Psoas muscle (tissue), 8 donors: ENCODE results near the gene ITGB5. TPM values are rescaled to one million over a fixed set of nuclear protein-coding genes. Genes with fewer than 3 reads are reported as not detected.
"Not testable (repeated sequence)": the region's sequence is repeated elsewhere in the genome, so short reads cannot be mapped to it uniquely, and the experiment has no call there.

Source experiments
- ATAC-seq, 4 donors: fragments of 200-7000 bp; cut with Tn5 transposase; one replicate each; pipeline ENCODE4 v1.9.1; 2020; ENCODE audit warnings: moderate library complexity in 3 of 4, mild to moderate bottlenecking in 2 of 4
- DNase-seq, 2 donors: peaks; one replicate each; pipeline ENCODE4 v3.0.0-alpha.2; 2020
- H3K27ac ChIP-seq: fragments of 200-600 bp; one replicate; pipeline ENCODE4 v1.8.0; 2022
- H3K27me3 ChIP-seq, 3 donors: fragments of 200-600 bp in 1 of 3; one replicate each; pipeline versions ENCODE4 v1.6.1 to v1.8.0; 2013 to 2022; ENCODE audit warnings: low read length in 2 of 3, mild to moderate bottlenecking in 2 of 3, moderate library complexity in 1 of 3; ENCODE audit not compliant: insufficient read depth in 3 of 3
- H3K36me3 ChIP-seq, 2 donors: fragments of 200-600 bp in 1 of 2; one replicate each; pipeline versions ENCODE4 v1.6.1 to v1.8.0; 2013 to 2022; ENCODE audit warnings: low read depth in 1 of 2, mild to moderate bottlenecking in 1 of 2, moderate library complexity in 1 of 2; ENCODE audit not compliant: insufficient read depth in 1 of 2
- H3K4me1 ChIP-seq: fragments of 200-600 bp; one replicate; pipeline ENCODE4 v1.8.0; 2022
- H3K4me3 ChIP-seq: fragments of 200-600 bp; one replicate; pipeline ENCODE4 v1.8.0; 2022; ENCODE audit warnings: mild to moderate bottlenecking
- H3K9me3 ChIP-seq: fragments of 200-600 bp; one replicate; pipeline ENCODE4 v1.8.0; 2022
- WGBS, 3 donors: extraction: QIAGEN DNeasy Blood & Tissue Kit; methylation state at CpG; one replicate each; pipeline versions ENCODE4 v1.1.6 to v1.1.7; 2013; 5-methylcytosine and 5-hydroxymethylcytosine counted together
- intact Hi-C, 2 donors: fragments of 100-400 bp; cut with DNase I; formaldehyde crosslinking; loops; one replicate each; pipeline versions ENCODE4 v1.11.0 to v1.14.2; 2022
- polyA plus RNA-seq, 3 donors: library from polyadenylated mRNA; stranded (reverse); fragments of 200-250 nt; gene quantifications; one replicate each; pipeline ENCODE4 v1.2.3, GENCODE V29; 2013
- total RNA-seq, 4 donors: library from RNA; stranded (reverse); fragmentation: NEBNext Ultra II Directional in 2 of 4; extraction: Animal tissue kit (Norgen Biotek cat#: 25700) in 2 of 4; gene quantifications; one replicate each; pipeline versions ENCODE4 v1.2.1 to v1.2.4, GENCODE V29; 2021 to 2023
- TF ChIP-seq, protein P1 (sequence below): fragments of 200-600 bp; IDR thresholded peaks from one replicate; pipeline ENCODE4 v1.8.0; 2022; ENCODE audit warnings: antibody characterized with exemption
- donor health status: healthy with polysubstance abuse.
- donor health status: DM: no; HTN: no; CAD: no; lungs with moderate emphysema.
- donor health status: Bipolar disorder and iron deficiency.
- donor health status: healthy.
- donor health status: DM: yes; HTN: yes; CAD: no.
- donor health status: DM: no; HTN: no; CAD: no.
- donor health status: DM: no; HTN: no; CAD: no.
- donor health status: DM: yes; HTN: yes; CAD: no.

ITGB5 gene
- total and polyA plus RNA-seq, 7 donors, result 19.3 to 61.5 (median 37.5) TPM

DNA sequence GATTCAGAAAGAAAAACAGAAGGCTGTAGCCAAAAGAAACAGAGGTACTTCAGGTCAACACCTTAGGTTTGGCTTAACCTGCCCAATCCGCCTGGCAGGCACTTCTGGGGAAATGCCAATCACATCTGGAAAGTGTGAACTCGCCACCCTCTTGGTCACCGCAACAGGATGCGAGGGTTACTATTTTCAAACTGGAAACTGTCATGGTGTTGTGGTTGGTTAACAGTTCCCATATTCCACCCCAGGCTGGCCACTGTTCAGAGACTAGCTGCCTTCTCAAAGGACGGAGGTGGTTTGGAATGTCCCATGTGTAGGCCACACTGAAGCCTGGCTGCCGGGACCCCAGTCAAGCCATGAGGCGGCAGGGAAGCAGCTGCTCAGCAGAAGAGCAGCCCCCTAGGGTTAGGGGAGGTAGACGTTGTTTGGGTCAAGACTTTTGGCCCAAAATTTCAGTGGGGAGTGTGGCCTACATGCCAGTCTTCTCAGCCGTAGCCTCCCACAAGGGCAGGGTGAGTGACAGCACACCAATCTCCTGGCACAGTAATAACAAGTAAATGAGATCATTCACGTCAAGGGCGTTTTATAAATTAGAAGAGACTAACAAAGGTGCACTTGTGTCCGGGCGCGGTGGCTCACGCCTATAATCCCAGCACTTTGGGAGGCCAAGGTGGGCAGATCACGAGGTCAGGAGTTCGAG, 102.3 kb downstream of the ITGB5 start:
- no peak overlapping the region for H3K27ac ChIP-seq
- intact Hi-C loops, result no loop called here
- TF ChIP-seq, protein P1, sequence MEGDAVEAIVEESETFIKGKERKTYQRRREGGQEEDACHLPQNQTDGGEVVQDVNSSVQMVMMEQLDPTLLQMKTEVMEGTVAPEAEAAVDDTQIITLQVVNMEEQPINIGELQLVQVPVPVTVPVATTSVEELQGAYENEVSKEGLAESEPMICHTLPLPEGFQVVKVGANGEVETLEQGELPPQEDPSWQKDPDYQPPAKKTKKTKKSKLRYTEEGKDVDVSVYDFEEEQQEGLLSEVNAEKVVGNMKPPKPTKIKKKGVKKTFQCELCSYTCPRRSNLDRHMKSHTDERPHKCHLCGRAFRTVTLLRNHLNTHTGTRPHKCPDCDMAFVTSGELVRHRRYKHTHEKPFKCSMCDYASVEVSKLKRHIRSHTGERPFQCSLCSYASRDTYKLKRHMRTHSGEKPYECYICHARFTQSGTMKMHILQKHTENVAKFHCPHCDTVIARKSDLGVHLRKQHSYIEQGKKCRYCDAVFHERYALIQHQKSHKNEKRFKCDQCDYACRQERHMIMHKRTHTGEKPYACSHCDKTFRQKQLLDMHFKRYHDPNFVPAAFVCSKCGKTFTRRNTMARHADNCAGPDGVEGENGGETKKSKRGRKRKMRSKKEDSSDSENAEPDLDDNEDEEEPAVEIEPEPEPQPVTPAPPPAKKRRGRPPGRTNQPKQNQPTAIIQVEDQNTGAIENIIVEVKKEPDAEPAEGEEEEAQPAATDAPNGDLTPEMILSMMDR, result no peak
- peaks cover 44% of the 10 kb centered on the region for H3K4me1 ChIP-seq
- H3K27me3 ChIP-seq, result no peaks in the 10 kb centered on the region
- H3K9me3 ChIP-seq, result no peaks in the 10 kb centered on the region
- DNase-seq (peak; percentile 23 to 40), ATAC-seq (no peak)
- H3K4me3 ChIP-seq, result no peak overlapping the region
- WGBS, 3 donors, result 86 to 90% (median 86%) methylated on average over 17 of the region's 17 CpGs
- peaks cover 0 to 6% of the 10 kb centered on the region in 2 donors for H3K36me3 ChIP-seq

DNA sequence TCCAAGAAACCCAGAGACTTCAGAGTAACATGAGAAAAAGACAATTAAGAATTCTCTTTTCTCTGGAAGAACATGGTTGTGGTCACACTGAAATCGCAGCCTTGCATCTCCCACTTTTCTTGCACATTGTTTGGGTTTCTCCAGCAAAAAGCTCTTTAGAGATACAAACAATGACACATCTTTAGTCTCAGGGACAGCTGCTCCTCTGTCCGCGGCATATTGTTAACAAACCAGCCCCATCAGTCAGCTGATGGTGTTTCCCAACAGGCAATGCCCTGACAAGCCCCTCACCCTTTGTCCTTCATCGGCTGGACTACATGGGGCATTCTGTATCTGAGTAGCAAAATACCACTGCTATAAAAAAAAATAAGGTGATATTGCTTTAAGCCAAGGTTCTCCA, 103.5 kb downstream of the ITGB5 start:
- Histone ChIP-seq H3K27ac (no peak overlapping the region), H3K4me3 (no peak overlapping the region), H3K27me3 (no peaks in the 10 kb centered on the region), H3K4me1 (peaks cover 54% of the 10 kb centered on the region), H3K36me3 (peaks cover 0 to 6% of the 10 kb centered on the region in 2 donors), H3K9me3 (no peaks in the 10 kb centered on the region)
- DNase-seq, result no peak
- TF ChIP-seq, protein P1, result no peak
- 72 to 88% (median 81%) methylated on average over 4 of the region's 4 CpGs for WGBS, 3 donors
- ATAC-seq, result no peak
- intact Hi-C loops, result no loop called here

DNA sequence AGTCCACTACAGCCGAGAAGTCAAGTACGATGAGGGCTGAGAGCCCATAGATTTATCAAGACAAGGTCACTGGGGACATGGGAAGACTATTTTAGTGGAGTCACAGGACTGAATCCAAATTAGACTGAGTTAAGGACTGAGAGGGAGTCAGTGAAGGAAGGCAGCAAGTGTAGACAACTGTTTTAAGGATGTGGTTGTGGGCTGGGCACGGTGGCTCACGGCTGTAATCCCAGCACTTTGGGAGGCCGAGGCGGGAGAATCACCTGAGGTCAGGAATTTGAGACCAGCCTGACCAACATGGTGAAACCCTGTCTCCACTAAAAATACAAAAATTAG, 104.8 kb downstream of the ITGB5 start:
- peak in 1 of 2 donors; percentile 30 for DNase-seq
- H3K4me3 ChIP-seq, H3K36me3 ChIP-seq, H3K27ac ChIP-seq, intact Hi-C loops, ATAC-seq, H3K9me3 ChIP-seq, H3K27me3 ChIP-seq: not testable (repeated sequence)
- H3K4me1 ChIP-seq, result peaks cover 52% of the 10 kb centered on the region
- 66 to 76% (median 75%) methylated on average over 6 of the region's 6 CpGs for WGBS, 3 donors

DNA sequence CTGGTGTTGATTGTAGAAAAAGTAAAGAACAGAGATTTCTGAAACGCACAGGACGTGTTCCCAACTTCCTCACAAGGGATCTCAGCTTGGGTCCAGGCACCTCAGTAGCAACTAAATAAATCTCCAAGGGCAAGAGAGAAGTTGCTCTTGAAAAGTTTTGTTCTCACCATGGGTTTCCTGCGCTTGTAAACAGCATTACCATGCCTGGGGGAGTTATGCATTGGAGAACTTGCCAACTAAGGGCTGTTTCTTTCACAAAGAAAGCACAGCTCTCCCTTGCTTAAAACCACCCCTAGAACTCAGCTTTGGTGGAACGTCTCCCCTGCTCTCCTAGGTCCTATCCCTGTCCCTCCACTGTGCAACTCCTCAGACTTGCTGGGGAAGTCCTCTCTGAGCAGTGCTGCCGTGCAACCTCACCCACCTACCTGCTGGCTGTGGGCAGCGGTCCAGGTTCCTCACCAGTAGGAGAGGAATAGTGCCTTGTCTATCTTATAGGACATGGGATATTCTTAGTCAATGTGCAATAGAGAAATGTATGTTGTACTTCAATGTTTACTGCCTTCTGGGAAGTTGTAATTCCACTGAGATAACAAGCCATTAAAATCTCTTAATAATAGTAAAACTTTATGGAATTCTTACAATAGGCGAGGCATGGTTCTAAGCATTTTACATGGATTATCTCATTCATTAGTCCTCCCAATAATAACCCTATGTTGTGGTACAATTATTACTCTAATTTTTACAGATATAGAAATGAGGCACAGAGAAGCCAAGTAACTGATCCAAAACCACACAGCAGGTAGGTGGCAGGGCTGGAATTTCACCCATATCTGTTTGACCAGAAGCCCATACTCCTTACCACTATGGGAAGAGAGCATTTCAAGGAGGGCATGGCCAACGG, 105.4 kb downstream of the ITGB5 start:
- WGBS, 3 donors, result 51 to 55% (median 54%) methylated on average over 8 of the region's 8 CpGs
- peaks cover 48% of the 10 kb centered on the region for H3K4me1 ChIP-seq
- H3K4me3 ChIP-seq, result peak overlapping the region; percentile 5
- TF ChIP-seq, protein P1, result no peak
- intact Hi-C loops, result loop anchor here in 1 of 2 donors (1.0 kb wide), 1 partner anchor 54 kb away; no protein-coding TSS in a partner anchor
- H3K27me3 ChIP-seq, result no peaks in the 10 kb centered on the region
- DNase-seq, result peak in 1 of 2 donors; percentile 56
- no peaks in the 10 kb centered on the region for H3K9me3 ChIP-seq
- peak overlapping the region; percentile 92 for H3K27ac ChIP-seq
- no peaks in the 10 kb centered on the region for H3K36me3 ChIP-seq
- no peak for ATAC-seq
